Measurements from ENCODE around the gene BTBD10. TPM values are rescaled to one million over a fixed set of nuclear protein-coding genes. Genes with fewer than 3 reads are reported as not detected.

Gene BTBD10
- total and polyA plus RNA-seq, 12 donors, result 9.3 to 39.8 (median 21.9) TPM

GRCh38 chr11:13348305-13348704 lies 114.7 kb downstream of the BTBD10 start:
- DNase-seq, result no peak
- H3K4me1 ChIP-seq (replicated peaks in 1 of 2), result no peaks in the 10 kb centered on the region
- H3K27me3 ChIP-seq, result no peaks in the 10 kb centered on the region
- 53 to 78% (median 72%) methylated on average over 3 of the region's 3 CpGs for WGBS, 4 donors
- TF ChIP-seq CTCF (IDR thresholded peaks at IDR 0.05), result no peak
- TF ChIP-seq POLR2A (IDR thresholded peaks at IDR 0.05), result no peak
- H3K9me3 ChIP-seq (replicated peaks in 1 of 3), result no peaks in the 10 kb centered on the region
- H3K27ac ChIP-seq, result no peak overlapping the region
- H3K36me3 ChIP-seq (replicated peaks in 1 of 2), result peaks cover 0 to 9% of the 10 kb centered on the region in 2 donors
- no peak overlapping the region for H3K4me3 ChIP-seq
- intact Hi-C loops (cut with DNase I), result no loop called here

- TF ChIP-seq POLR2A (IDR thresholded peaks at IDR 0.05) (no peak), CTCF (IDR thresholded peaks at IDR 0.05) (no peak)
- Histone ChIP-seq H3K9me3 (replicated peaks in 1 of 3) (no peaks in the 10 kb centered on the region), H3K36me3 (replicated peaks in 1 of 2) (peaks cover 0 to 9% of the 10 kb centered on the region in 2 donors), H3K27me3 (no peaks in the 10 kb centered on the region), H3K4me3 (no peak overlapping the region), H3K27ac (no peak overlapping the region), H3K4me1 (replicated peaks in 1 of 2) (no peaks in the 10 kb centered on the region)
- no peak for DNase-seq
- 80 to 90% (median 85%) methylated on average over 5 to 7 of the region's 7 CpGs for WGBS, 4 donors
- intact Hi-C loops (cut with DNase I), result no loop called here
Measured at GRCh38 chr11:13347901-13348300, 115.1 kb downstream of the BTBD10 start.

- TF ChIP-seq CTCF (IDR thresholded peaks at IDR 0.05) (no peak), POLR2A (IDR thresholded peaks at IDR 0.05) (no peak)
- intact Hi-C loops (cut with DNase I), result no loop called here
- Histone ChIP-seq H3K27me3 (no peaks in the 10 kb centered on the region), H3K36me3 (replicated peaks in 1 of 2) (peaks cover 0 to 9% of the 10 kb centered on the region in 2 donors), H3K9me3 (replicated peaks in 1 of 3) (no peaks in the 10 kb centered on the region), H3K27ac (no peak overlapping the region), H3K4me3 (no peak overlapping the region), H3K4me1 (replicated peaks in 1 of 2) (peaks cover 0 to 2% of the 10 kb centered on the region in 2 donors)
- DNase-seq, result no peak
- WGBS, 4 donors, result 88 to 99% (median 95%) methylated on average over 4 to 5 of the region's 5 CpGs
Measured at GRCh38 chr11:13346470-13346869, 116.6 kb downstream of the BTBD10 start.

- no peak overlapping the region for H3K27ac ChIP-seq
- H3K9me3 ChIP-seq (replicated peaks in 1 of 3), result no peaks in the 10 kb centered on the region
- H3K36me3 ChIP-seq (replicated peaks in 1 of 2), result no peaks in the 10 kb centered on the region
- no peak for TF ChIP-seq CTCF (IDR thresholded peaks at IDR 0.05)
- TF ChIP-seq POLR2A (IDR thresholded peaks at IDR 0.05), result no peak
- intact Hi-C loops (cut with DNase I), result loop anchor here (5.0 kb wide), 1 partner anchor 133 kb away; no protein-coding TSS in a partner anchor
- DNase-seq, result no peak
- peaks cover 0 to 12% of the 10 kb centered on the region in 2 donors for H3K4me1 ChIP-seq (replicated peaks in 1 of 2)
- no peak overlapping the region for H3K4me3 ChIP-seq
- no peaks in the 10 kb centered on the region for H3K27me3 ChIP-seq
- WGBS, 4 donors, result 71 to 100% (median 90%) methylated on average over 1 of the region's 1 CpG
Measured at GRCh38 chr11:13344818-13345217, 118.2 kb downstream of the BTBD10 start.

Measured in adrenal gland (tissue), 12 donors.